H9 (cell line): ENCODE results near the gene MYO18B. TPM values are rescaled to one million over a fixed set of nuclear protein-coding genes. Genes with fewer than 3 reads are reported as not detected.
"Not testable (repeated sequence)": the region's sequence is repeated elsewhere in the genome, so short reads cannot be mapped to it uniquely, and the experiment has no call there.

ENCODE experiments used
- DNase-seq: peaks from one replicate; pipeline ENCODE4 v3.0.0-alpha.2; 2017
- H2AFZ ChIP-seq: one replicate; pipeline ENCODE4 v1.6.1; 2013; ENCODE audit warnings: mild to moderate bottlenecking, low read length, control low read depth, moderate library complexity
- H2AK5ac ChIP-seq: 2 replicates; pipeline ENCODE4 v1.6.1; 2013; ENCODE audit warnings: low read length, control low read depth, mixed read lengths; ENCODE audit not compliant: insufficient read length
- H2BK120ac ChIP-seq: one replicate; pipeline ENCODE4 v1.6.1; 2013; ENCODE audit warnings: low read depth, mild to moderate bottlenecking, low read length, control low read depth, inconsistent platforms; ENCODE audit not compliant: poor library complexity, severe bottlenecking
- H2BK12ac ChIP-seq: 2 replicates; pipeline ENCODE4 v1.6.1; 2013; ENCODE audit warnings: low read length, control low read depth, mixed read lengths, low read depth; ENCODE audit not compliant: insufficient read length
- H2BK15ac ChIP-seq: 2 replicates; pipeline ENCODE4 v1.6.1; 2013; ENCODE audit warnings: low read depth, low read length, control low read depth
- H2BK20ac ChIP-seq: one replicate; pipeline ENCODE4 v1.6.1; 2013; ENCODE audit warnings: low read depth, mild to moderate bottlenecking, low read length, control low read depth, inconsistent platforms; ENCODE audit not compliant: poor library complexity, severe bottlenecking
- H2BK5ac ChIP-seq: 2 replicates; pipeline ENCODE4 v1.6.1; 2013; ENCODE audit warnings: low read length, control low read depth, mixed read lengths; ENCODE audit not compliant: insufficient read length
- H3K14ac ChIP-seq: 2 replicates; pipeline ENCODE4 v1.6.1; 2013; ENCODE audit warnings: low read length, control low read depth; ENCODE audit not compliant: insufficient read depth
- H3K18ac ChIP-seq: 2 replicates; pipeline ENCODE4 v1.6.1; 2013; ENCODE audit warnings: low read depth, mild to moderate bottlenecking, mixed read lengths, low read length, control low read depth; ENCODE audit not compliant: insufficient read length
- H3K23ac ChIP-seq: 2 replicates; pipeline ENCODE4 v1.6.1; 2013; ENCODE audit warnings: low read length, control low read depth, mixed read lengths, low read depth; ENCODE audit not compliant: insufficient read length
- H3K23me2 ChIP-seq: 2 replicates; pipeline ENCODE4 v1.6.1; 2013; ENCODE audit warnings: low read depth, mild to moderate bottlenecking, mixed read lengths, low read length, control low read depth; ENCODE audit not compliant: insufficient read length, poor library complexity, severe bottlenecking
- H3K27ac ChIP-seq: 2 replicates; pipeline ENCODE4 v1.5.1; 2013; ENCODE audit warnings: low read length, control low read depth, mixed read lengths, low read depth; ENCODE audit not compliant: insufficient read length
- H3K27me3 ChIP-seq: 2 replicates; pipeline ENCODE4 v1.6.1; 2013; ENCODE audit warnings: low read length, control low read depth, inconsistent platforms; ENCODE audit not compliant: insufficient read depth
- H3K4ac ChIP-seq: 2 replicates; pipeline ENCODE4 v1.6.1; 2013; ENCODE audit warnings: low read depth, mild to moderate bottlenecking, control low read depth, inconsistent platforms, low read length, moderate library complexity
- H3K4me1 ChIP-seq: 2 replicates; pipeline ENCODE4 v1.6.1; 2013; ENCODE audit warnings: low read length, control low read depth, inconsistent platforms; ENCODE audit not compliant: insufficient read depth
- H3K4me2 ChIP-seq: 2 replicates; pipeline ENCODE4 v1.6.1; 2013; ENCODE audit warnings: low read length, control low read depth, mixed read lengths; ENCODE audit not compliant: insufficient read length, insufficient read depth
- H3K56ac ChIP-seq: 2 replicates; pipeline ENCODE4 v1.6.1; 2013; ENCODE audit warnings: low read depth, mild to moderate bottlenecking, mixed read lengths, low read length, control low read depth; ENCODE audit not compliant: insufficient read length
- H3K79me1 ChIP-seq: 2 replicates; pipeline ENCODE4 v1.6.1; 2013; ENCODE audit warnings: low read depth, mild to moderate bottlenecking, moderate library complexity, low read length, control low read depth, inconsistent platforms; ENCODE audit not compliant: insufficient read depth, poor library complexity, severe bottlenecking
- H3K79me2 ChIP-seq: 2 replicates; pipeline ENCODE4 v1.6.1; 2013; ENCODE audit warnings: low read length, control low read depth, inconsistent platforms; ENCODE audit not compliant: insufficient read depth
- H3K9ac ChIP-seq: 2 replicates; pipeline ENCODE4 v1.6.1; 2013; ENCODE audit warnings: low read length, control low read depth, mixed read lengths; ENCODE audit not compliant: insufficient read length; ENCODE audit errors: extremely low read depth
- H3K9me3 ChIP-seq: one replicate; pipeline ENCODE4 v1.6.1; 2013; ENCODE audit warnings: low read depth, low read length, inconsistent platforms; ENCODE audit not compliant: control insufficient read depth
- H3T11ph ChIP-seq: one replicate; pipeline ENCODE4 v1.6.1; 2013; ENCODE audit warnings: mild to moderate bottlenecking, low read length, control low read depth, inconsistent platforms
- H4K20me1 ChIP-seq: one replicate; pipeline ENCODE4 v1.6.1; 2013; ENCODE audit not compliant: control insufficient read depth, insufficient read length, insufficient read depth
- H4K5ac ChIP-seq: 2 replicates; pipeline ENCODE4 v1.6.1; 2013; ENCODE audit warnings: low read depth, mild to moderate bottlenecking, mixed read lengths, low read length, control low read depth; ENCODE audit not compliant: insufficient read length
- H4K8ac ChIP-seq: replicated peaks from 2 replicates; pipeline ENCODE4 v1.6.1; 2013; ENCODE audit warnings: low read length, control low read depth, mixed read lengths, low read depth; ENCODE audit not compliant: insufficient read length
- H4K91ac ChIP-seq: 2 replicates; pipeline ENCODE4 v1.6.1; 2013; ENCODE audit warnings: low read depth, mild to moderate bottlenecking, moderate library complexity, mixed read lengths, low read length, control low read depth; ENCODE audit not compliant: insufficient read length
- H3K27ac Mint-ChIP-seq, 3 experiments: 2 replicates in 2 of 3; 3 replicates in 1 of 3; pipeline ENCODE4 v1.8.0; 2020 to 2021; ENCODE audit warnings: mixed read lengths in 3 of 3, mild to moderate bottlenecking in 1 of 3, moderate library complexity in 1 of 3
- H3K27me3 Mint-ChIP-seq: 2 replicates; pipeline ENCODE4 v1.8.0; 2021; ENCODE audit warnings: low read depth, mild to moderate bottlenecking, moderate library complexity, mixed read lengths
- H3K36me3 Mint-ChIP-seq, 3 experiments: 2 replicates in 2 of 3; 3 replicates in 1 of 3; pipeline ENCODE4 v1.8.0; 2020 to 2021; ENCODE audit warnings: low read depth in 3 of 3, mixed read lengths in 3 of 3; ENCODE audit not compliant: insufficient read depth in 1 of 3
- H3K4me1 Mint-ChIP-seq, 2 experiments: 2 replicates each; pipeline ENCODE4 v1.8.0; 2020; ENCODE audit warnings: mixed read lengths in 2 of 2
- H3K4me3 Mint-ChIP-seq, 2 experiments: 2 replicates in 1 of 2; 3 replicates in 1 of 2; pipeline ENCODE4 v1.8.0; 2020 to 2021; ENCODE audit warnings: mild to moderate bottlenecking in 2 of 2, mixed read lengths in 2 of 2, moderate library complexity in 1 of 2
- H3K9me3 Mint-ChIP-seq, 2 experiments: 2 replicates in 1 of 2; 3 replicates in 1 of 2; pipeline ENCODE4 v1.8.0; 2020; ENCODE audit warnings: mild to moderate bottlenecking in 2 of 2, mixed read lengths in 2 of 2, moderate library complexity in 1 of 2
- WGBS: extraction: QIAGEN DNeasy Blood & Tissue Kit; methylation state at CpG from one replicate; pipeline ENCODE4 v1.1.7; 2013; ENCODE audit warnings: missing lambda C conversion rate, low lambda C conversion rate, mixed read lengths; ENCODE audit not compliant: insufficient read length; ENCODE audit errors: extremely low coverage; 5-methylcytosine and 5-hydroxymethylcytosine counted together
- total RNA-seq: library from RNA; stranded (reverse); gene quantifications from 2 replicates; pipeline ENCODE4 v1.2.1, GENCODE V29; 2021
- TF ChIP-seq, protein P1 (sequence below): fragments of 200-600 bp; sonication (generic); conservative IDR thresholded peaks from 3 replicates; pipeline ENCODE4 v1.8.0; 2021; ENCODE audit warnings: antibody characterized with exemption, mild to moderate bottlenecking

Gene MYO18B
- total RNA-seq, 1 experiment from 2014 or later: 0.46 TPM

DNA sequence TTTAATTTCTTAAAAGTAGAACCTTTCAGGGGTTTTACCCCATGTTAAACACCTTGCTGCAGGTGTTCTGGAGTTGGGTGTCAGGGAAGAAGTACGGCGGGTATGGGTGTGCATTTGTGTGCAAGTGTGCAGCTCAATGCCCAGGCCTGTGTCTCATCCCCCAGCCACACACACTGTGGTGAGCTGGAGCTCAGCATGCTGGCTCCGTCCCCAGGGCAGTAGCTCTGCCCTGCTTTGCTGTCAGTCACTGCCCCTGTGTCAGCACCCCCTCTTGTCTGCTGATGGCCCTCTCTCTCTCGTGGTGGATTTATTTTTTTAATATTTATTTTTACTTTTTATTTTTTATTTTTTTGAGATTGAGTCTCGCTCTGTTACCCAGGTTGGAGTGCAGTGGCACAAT is 35.8 kb upstream of the MYO18B start:
- TF ChIP-seq, protein P1, sequence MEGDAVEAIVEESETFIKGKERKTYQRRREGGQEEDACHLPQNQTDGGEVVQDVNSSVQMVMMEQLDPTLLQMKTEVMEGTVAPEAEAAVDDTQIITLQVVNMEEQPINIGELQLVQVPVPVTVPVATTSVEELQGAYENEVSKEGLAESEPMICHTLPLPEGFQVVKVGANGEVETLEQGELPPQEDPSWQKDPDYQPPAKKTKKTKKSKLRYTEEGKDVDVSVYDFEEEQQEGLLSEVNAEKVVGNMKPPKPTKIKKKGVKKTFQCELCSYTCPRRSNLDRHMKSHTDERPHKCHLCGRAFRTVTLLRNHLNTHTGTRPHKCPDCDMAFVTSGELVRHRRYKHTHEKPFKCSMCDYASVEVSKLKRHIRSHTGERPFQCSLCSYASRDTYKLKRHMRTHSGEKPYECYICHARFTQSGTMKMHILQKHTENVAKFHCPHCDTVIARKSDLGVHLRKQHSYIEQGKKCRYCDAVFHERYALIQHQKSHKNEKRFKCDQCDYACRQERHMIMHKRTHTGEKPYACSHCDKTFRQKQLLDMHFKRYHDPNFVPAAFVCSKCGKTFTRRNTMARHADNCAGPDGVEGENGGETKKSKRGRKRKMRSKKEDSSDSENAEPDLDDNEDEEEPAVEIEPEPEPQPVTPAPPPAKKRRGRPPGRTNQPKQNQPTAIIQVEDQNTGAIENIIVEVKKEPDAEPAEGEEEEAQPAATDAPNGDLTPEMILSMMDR: no peak
- no CpG with 5 or more reads among the region's 5 CpGs for WGBS
- H3K36me3 Mint-ChIP-seq: peaks cover 0 to 8% (median 0%) of the 10 kb centered on the region in 3 experiments; a peak in 5 of 7 replicates

DNA sequence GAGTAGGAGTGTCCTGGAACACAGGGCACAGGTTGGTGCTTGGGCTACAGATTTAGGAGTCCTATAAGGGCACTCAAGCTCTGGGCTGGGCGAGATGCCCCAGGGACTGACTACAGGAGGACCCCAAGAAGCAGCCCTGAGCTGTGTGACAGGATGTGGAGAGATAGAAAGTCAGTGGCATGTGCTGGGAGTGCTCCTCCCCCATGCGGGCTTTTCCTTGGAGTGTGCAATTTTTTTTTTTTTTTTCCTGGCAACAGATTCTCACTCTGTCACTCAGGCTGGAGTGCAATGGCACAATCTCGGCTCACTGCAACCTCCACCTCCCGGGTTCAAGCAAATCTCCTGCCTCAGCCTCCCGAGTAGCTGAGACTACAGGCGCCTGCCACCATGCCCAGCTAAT is 33.6 kb upstream of the MYO18B start:
- not testable (repeated sequence) for H3K79me1 ChIP-seq, H2BK120ac ChIP-seq, H3K27me3 ChIP-seq, H4K8ac ChIP-seq, H3K23ac ChIP-seq, H3K4me3 Mint-ChIP-seq, H4K5ac ChIP-seq, H2BK5ac ChIP-seq, H3K36me3 Mint-ChIP-seq, H3K56ac ChIP-seq, H3K4me1 ChIP-seq, DNase-seq, H3T11ph ChIP-seq, H3K4ac ChIP-seq, H3K4me1 Mint-ChIP-seq, H2AFZ ChIP-seq, H3K14ac ChIP-seq, H3K79me2 ChIP-seq, H2BK20ac ChIP-seq, H3K27me3 Mint-ChIP-seq, H2BK15ac ChIP-seq, H4K20me1 ChIP-seq, H3K27ac ChIP-seq, H3K23me2 ChIP-seq, H3K9me3 Mint-ChIP-seq, H2AK5ac ChIP-seq, H4K91ac ChIP-seq, H3K4me2 ChIP-seq, H2BK12ac ChIP-seq, H3K9me3 ChIP-seq, H3K9ac ChIP-seq, H3K18ac ChIP-seq
- no CpG with 5 or more reads among the region's 6 CpGs for WGBS
- peak overlapping the region in 2 of 3 experiments; percentile 46 to 57; a peak in 3 of 7 replicates for H3K27ac Mint-ChIP-seq

More for the DNA sequence above, 35.8 kb upstream of the MYO18B start:
- Mint-ChIP-seq H3K9me3 (no peaks in the 10 kb centered on the region), H3K4me3 (no peak overlapping the region), H3K27me3 (no peaks in the 10 kb centered on the region), H3K27ac (no peak overlapping the region), H3K4me1 (peaks cover 0 to 4% of the 10 kb centered on the region in 2 experiments; a peak in 1 of 4 replicates)
- Histone ChIP-seq H3K56ac (no peak overlapping the region), H2BK20ac (no peak overlapping the region), H3K79me2 (no peaks in the 10 kb centered on the region), H3K23me2 (no peaks in the 10 kb centered on the region), H3K14ac (no peak overlapping the region), H2BK12ac (no peak overlapping the region), H4K8ac (no peak overlapping the region), H2AFZ (no peak overlapping the region), H3K4ac (no peak overlapping the region), H3K79me1 (no peaks in the 10 kb centered on the region), H3K9ac (no peak overlapping the region), H3K4me2 (no peak overlapping the region), H3K27ac (no peak overlapping the region), H3T11ph (no peak overlapping the region), H4K5ac (no peak overlapping the region), H2BK120ac (no peak overlapping the region), H2BK5ac (no peak overlapping the region), H3K18ac (no peak overlapping the region), H4K91ac (no peak overlapping the region), H3K27me3 (no peaks in the 10 kb centered on the region), H2AK5ac (no peak overlapping the region), H4K20me1 (no peaks in the 10 kb centered on the region), H3K23ac (no peak overlapping the region), H3K4me1 (no peaks in the 10 kb centered on the region), H2BK15ac (no peak overlapping the region), H3K9me3 (no peaks in the 10 kb centered on the region)
- no peak for DNase-seq
